ENCODE measurements around the gene SCFD2.

GRCh38 chr4:52907510-52907909 lies 458.4 kb downstream of the SCFD2 start:
- TF ChIP-seq CTCF (conservative IDR thresholded peaks at IDR 0.05 in 1 of 2, IDR thresholded peaks at IDR 0.05 in 1 of 2; ENCODE audit: extremely low read depth in 1 of 2, insufficient read depth in 1 of 2, low read depth in 1 of 2, low read length in 2 of 2) (no peak), EZH2 (IDR thresholded peaks at IDR 0.05; ENCODE audit: borderline replicate concordance, low read length) (no peak)
